GM18861 (cell line): ENCODE data around the gene RCAN2.

Source experiments
- ATAC-seq: cut with Tn5 transposase; IDR thresholded peaks from one replicate; pipeline ENCODE4 v1.9.1; 2021; ENCODE audit not compliant: unreplicated experiment

RCAN2 gene

DNA sequence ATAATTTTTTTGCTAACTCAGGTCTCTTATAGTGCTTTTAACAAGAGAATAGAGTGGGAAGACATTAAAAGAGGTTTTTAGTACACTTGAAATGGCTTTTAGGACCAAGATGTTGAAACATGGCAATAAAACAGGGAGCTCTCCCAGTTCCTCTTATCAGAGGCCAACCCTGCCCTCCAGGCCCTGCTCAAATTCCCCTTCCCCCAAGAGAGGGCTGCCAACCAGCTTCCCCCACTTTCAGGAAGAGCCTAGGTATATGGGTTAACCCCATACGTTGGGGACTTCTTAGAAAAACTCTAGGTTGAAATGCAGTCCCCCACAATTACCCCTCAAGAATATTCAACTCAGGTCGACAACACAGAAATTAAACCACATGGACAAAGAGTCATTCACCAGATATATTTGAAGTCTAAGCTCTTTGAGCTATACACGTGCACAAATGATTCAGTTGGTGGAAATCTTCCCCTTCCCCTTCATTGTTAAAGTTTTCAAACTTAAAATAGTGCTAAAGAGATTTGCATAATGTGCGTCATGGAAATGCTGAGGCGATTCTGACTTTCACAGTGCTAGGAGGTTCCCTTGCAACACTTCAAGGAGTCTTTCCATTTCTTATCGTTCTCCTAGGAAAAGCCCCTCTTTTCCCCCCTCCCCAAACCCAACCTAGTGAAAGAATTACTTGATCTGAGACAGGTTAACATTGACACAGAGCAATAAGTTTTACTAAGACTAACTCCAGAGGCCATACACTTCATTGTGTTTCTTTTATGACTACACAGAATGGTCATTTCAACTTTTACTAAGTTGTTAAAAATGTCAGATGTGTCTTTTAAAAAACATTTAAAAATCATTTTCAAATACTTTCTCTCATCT is 270.7 kb downstream of the RCAN2 start:
- ATAC-seq: peak; percentile 54

DNA sequence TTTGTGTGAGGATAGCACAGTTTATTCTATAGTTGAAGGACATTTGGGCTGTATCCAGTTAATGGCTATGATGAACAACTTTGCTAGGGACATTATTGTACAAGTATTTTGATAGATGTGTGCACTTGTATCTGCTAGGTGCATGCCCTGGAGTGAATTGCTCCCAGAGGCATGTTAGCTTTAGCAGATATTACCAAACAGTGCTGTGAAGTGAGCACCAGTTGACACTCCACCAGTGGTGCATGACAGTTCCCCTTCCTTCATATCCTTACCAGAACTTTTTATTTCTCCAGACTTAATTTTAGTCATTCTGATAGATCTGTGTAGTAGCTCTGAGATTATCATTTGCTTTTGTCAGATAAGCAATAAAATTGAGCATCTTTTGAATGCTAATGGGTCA is 271.6 kb downstream of the RCAN2 start:
- no peak for ATAC-seq

DNA sequence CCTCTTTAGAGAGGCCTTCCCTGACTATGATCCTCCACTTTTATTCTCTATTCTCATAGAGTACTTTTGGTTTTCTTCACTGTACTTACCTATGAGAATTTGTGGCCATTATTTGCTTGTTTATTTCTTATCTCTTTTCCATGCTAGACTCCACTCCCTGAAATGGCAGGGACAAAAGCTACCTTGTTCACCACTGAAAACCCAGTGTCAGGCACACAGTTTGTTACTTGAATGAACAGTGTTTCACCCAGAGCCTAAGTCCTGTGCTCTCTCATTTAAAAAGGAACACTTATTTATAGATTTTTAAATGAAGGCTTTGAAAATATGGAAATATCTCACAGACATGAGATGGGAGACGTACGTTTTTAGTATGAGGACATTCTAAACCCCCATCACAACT is 272.8 kb downstream of the RCAN2 start:
- no peak for ATAC-seq

DNA sequence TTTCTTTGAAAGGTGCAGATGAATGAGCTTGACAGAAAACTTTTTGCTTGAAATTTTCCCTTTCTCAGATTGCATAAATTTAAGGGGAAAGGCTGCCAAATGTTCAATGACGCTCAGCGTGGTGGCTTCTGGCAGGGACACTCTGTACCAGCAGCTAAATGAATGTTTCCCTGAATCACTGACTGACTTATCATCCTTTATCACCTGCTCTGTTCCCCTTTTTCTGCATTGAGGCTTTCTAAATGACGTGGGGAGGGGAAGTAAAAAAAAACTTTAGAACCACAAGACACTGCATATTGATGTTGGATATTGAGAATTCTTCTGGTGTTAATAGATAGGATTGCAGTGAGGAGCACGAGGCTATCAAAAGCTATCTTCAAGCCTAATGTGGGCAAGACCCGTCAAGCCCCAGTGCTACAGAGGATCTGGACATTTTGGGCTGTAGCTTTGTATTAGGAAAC is 273.5 kb downstream of the RCAN2 start:
- ATAC-seq: peak; percentile 66

DNA sequence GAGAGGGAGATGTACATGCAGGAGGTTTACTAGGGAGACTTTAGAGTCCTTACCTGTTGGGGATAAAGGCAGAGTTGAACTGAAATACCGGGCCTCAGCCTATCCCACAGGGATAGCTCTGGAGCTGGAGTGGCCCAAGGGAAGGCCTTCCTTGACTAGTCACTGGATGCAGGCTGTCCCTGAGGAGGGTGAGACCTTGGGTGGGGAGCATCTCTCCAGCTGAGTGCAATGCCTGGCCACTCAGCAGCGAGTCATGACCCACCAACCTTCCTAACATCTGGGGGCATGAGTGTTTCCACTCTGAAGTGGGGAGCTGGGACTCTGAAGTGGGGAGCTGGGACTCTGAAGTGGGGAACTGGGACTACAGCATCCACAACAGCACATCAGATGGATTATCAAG is 274.4 kb downstream of the RCAN2 start:
- no peak for ATAC-seq

DNA sequence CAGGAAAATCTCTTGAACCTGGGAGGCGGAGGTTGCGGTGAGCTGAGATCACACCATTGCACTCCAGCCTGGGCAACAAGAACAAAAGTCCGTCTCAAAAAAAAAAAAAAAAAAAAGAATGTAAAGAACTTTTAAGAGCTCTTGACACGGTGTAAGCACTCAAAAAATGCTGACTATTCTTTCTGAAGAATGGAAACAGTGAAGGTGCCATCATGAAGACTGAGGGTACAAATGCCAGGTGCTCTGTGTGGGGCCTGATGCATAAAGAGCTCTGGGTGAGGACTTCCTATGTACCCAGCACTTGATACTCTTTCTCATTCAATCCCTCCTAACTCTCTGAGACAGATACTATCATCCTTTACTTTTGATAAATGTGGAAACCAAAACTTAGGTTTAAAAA is 275.5 kb downstream of the RCAN2 start:
- ATAC-seq: no peak

DNA sequence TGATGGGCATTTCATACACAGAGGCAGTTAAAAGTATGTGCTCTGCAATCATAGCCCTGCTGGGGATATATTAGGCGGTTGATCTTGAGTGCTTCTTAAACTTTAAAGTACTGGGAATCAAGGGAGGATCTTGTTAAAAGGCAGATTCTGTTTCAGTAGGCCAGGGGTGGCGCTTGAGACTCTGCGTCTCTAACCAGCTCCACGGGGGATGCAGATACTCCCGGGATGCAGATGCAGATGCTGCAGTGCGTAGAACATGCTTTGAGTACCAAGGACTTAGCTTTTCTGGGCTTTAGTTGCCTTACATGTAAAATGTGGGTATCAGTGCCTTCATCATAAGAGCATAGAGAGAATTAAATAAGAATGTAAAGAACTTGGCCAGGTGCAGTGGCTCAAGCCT is 276.0 kb downstream of the RCAN2 start:
- ATAC-seq: no peak

DNA sequence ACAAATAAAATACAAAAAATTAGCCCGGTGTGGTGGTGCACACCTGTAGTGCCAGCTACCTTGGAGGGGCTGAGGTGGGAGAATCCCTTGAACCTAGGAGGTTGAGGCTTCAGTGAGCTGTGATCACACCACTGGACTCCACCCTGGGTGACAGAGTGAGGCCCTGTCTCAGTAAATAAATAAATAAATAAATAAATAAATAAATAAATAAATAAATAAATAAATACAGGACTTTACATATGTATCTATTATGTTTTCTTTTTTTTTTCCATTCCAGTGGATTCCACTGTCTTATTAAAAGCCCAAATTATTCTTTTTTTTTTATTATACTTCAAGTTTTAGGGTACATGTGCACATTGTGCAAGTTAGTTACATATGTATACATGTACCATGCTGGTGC is 279.3 kb downstream of the RCAN2 start:
- ATAC-seq: no peak

DNA sequence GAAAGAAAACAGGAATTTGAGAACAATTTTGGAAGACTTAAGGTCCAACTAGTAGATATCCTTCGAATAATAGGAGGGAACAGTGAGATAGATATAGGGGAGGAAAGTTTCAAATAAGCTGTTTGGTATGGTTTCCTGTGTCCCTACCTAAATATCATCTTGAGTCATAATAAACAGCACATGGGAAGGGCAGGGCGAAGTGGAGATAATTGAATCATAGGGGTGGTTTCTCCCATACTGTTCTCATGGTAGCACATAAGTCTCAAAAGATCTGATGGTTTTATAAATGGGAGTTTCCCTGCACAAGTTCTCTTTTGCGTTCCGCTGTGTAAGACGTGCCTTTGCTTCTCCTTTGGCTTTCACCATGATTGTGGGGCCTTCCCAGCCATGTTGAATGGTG is 281.0 kb downstream of the RCAN2 start:
- ATAC-seq: no peak

DNA sequence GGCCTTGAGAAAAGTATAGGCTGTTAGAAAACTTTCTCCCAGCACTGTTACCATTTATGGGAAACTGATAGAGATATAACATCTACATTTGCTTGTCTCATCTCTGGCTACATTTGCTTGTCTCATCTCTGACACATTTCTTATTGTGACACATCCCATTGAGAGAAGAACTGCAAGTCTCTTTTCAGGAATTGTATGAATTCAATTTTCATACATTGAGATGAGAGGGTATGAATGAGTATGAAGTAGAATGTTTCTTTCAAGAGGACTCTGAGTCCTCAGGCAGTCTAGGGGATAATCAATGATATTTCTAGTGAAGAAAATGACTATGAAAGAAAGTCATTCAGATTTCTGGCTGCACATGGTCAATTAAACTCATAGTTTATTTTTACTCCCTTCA is 282.9 kb downstream of the RCAN2 start:
- ATAC-seq: no peak

DNA sequence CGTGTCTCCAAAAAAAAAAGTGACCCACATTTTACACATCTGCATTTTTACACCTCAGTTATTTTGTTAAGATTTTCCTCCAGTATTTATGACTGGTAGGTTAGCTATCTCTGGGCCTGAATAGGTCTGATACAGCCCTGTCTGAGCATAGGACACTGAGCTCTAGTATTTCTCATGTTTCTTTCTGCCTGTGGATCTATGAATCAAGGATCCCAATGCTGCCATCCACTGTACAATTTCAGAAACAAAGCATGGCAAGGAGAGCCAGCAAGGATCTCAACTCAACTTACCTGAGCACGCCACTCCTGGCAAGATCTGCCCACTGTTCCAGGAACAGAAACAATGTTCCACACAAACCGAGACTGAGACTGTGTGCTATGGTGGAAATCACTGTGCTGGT is 284.1 kb downstream of the RCAN2 start:
- no peak for ATAC-seq

DNA sequence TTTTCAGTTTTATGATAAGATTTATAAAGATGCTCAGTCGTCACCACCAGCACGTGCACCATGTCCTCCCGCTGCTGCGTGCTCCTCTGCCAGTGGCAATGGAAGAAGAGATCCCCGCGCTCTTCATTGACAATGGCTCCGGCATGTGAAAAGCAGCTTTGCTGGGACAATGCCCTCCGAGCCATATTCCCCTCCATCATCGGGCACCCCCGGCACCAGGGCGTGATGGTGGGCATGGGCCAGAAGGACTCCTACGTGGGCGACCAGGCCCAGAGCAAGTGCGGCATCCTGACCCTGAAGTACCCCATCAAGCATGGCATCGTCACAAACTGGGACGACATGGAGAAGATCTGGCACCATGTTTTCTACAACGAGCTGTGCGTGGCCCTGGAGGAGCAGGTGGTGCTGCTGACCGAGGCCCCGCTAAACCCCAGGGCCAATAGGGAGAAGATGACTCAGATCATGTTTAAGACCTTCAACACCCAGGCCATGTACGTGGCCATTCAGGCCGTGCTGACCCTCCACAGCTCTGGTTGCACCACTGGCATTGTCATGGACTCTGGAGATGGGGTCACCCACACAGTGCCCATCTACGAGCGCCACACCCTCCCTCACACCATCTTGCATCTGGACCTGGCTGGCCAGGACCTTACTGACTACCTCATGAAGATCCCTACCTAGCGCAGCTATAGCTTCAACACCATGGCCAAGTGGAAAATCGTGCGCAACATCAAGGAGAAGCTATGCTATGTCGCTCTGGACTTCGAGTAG is 286.2 kb downstream of the RCAN2 start:
- no peak for ATAC-seq

DNA sequence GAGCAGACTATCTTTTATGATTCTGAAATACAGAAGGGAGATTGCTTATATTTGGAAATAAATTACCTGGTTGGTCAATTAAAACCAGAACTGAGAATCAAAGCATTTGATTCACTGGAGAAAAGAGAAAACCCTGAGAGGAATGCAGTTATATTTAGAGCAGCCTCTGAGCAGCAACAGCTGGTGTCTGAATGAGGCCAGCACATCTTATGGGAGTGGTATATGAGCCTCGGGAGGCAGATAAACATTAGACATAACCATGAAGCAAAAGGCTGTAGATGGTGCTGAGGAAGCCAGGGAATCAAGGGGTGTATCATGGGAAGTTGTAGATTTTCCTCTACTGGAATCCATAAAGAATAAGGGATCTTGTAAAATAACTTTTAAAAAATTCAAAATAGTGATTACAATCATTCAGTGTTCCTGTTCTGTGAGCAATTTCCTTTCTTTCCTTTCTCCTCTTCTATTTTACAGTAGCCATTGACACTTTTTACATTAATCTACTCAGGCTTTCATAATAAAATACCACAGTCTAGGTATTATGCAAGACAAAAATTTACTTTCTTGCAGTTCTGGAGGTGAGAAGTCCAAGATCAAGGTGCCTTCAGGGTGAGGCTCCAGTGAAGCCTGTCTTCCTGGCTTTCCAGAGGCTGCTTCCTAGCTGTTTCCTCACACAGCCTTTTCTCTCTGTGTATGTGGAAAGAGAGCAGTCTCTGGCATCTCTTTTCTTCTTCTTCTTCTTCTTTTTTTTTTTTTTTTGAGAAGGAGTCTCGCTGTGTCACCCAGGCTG is 287.7 kb downstream of the RCAN2 start:
- no peak for ATAC-seq

DNA sequence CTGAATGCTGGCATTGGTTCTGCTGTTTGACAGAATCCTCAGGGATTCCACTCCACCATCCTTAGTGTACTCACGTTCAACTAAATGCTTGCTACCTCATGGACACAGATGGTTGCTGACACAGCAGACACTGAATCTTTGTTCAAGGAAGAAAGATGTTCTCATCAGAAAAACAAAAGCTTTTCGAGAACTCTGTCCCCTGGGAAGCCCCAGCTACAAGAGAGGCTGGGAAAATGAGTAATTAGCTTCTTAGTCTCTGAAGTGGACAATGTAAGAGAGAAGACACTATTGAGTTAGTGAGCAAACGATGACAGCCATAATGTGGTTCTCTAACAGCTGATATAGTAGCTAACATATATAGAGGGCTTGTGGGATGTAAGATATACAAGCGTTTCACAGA is 289.5 kb downstream of the RCAN2 start:
- no peak for ATAC-seq

DNA sequence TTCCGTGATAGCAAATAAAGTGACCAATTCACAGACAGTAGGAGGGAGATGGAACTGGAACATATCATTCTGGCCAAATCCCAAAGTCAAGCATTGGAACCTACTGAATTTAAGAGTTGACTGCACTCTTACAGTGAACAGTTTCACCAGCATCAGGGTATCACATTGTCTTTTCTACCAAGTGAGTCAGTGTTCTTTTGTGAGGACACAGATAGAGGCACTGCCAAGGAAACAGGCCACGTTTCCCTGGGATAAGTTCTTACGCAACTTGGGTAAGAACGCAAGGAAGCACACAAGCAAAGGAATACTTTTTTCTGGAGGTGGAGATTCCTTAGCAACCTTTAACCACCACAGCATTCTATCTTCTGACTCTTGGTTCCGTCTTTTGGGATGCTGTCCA is 291.9 kb downstream of the RCAN2 start:
- no peak for ATAC-seq

DNA sequence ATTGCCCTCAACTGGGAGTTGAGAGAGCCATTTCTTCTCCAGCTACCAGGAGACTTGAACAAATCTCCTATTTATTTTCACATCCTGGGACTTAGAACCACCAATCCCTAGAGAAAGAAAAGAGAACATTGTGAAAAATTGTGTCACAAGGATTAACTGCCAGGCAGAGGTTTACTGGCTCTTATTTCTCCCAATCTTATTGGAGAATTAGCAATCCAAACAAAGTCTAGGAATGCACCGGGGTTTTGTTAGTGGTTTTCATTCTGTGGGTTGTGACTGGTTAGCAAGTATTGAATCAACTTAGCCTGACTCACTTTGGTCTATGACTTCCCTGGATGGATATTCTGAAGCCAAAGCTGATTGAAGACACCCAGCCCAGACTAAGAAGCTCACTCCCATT is 299.3 kb downstream of the RCAN2 start:
- ATAC-seq: no peak

DNA sequence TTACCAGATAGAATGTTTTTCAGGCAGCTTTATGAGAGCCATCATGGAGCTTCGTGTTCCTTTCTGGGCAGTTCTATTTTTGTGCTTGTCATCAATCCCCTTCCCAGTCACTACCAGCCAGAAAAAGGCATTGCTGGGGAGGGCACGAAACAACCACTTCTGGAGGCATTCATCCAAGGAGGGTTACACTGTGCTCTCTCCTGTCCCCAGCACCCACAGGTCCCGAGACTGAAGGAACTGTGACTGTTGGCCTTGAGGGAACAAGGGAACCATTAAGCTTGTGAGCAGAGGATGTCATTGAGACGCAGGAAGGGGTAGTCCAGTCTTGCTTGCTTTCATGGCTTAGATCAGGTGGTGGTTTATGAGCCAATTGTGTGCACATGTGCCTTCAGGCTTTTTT is 300.4 kb downstream of the RCAN2 start:
- no peak for ATAC-seq

DNA sequence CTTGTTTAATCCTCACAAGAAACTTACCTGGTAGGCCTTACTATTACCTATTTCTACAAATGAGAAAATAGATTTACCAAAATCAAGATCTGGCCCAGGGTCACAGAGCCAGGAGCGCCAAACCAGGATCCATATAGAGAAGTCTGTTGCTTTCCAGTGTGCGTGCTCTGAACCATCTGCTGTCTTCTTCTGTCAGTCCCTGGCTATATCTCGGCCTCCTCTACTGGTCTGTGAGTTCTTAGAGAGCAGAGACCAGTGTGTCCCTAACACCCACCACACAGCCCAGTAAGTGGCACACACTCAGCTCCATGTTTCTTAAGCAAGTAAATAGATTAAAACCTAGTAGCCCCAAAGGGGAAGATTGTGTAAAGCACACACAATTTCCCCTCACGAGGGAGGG is 301.5 kb downstream of the RCAN2 start:
- no peak for ATAC-seq

DNA sequence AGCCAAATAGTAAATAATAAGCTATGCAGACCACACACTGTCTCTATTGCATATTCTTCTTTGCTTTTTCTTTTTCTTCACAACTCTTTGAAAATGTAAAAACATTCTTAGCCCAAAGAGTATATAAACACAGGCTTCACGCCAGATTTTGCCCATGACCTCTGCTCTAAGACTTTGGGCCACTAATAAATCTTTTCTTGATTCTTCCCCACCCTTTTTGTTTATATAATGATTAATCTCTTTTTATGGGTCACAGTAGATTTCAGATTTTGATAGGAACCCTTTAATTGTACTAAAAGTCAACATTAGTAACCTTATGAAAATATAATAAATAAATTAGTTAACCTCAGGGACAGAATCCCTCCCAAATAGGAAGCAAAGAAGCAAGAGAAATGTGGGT is 304.7 kb downstream of the RCAN2 start:
- no peak for ATAC-seq

DNA sequence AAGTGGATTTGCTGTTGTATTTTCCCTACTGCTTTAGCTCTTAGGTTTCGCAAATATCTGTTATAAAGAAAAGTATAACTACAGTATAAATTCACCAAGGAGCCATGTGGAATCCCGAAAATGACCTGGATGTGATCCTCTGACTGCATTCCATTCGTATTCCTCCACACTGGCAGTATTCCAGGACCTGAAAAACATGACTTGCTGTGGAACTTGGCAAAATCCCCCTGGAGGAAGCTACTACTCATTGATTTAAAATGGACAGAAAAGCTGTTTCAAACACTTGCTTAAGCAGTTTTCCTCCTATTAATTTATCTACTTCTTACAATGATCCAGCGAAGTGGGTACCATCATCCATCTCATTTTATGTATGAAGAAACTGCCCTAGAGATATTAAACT is 307.1 kb downstream of the RCAN2 start:
- ATAC-seq: no peak

DNA sequence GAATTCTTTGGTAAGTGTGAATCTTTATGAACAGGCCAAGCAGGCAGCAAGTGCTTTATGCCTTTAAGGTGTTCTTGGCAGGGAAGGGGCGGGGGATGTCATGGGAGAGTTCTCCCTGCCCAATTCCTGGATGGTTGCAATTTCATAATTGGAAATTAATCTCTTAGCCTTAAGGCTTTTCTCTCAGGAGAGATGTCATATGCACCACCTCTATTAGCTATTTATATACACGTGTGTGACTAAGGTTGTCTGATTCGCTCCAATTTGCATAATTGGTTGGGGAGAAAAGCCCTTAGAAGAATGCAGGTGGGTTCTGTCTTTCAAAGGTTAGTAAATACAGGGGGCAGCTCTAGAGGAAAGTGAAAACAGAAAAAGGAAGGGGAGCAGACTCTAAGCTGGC is 315.3 kb downstream of the RCAN2 start:
- no peak for ATAC-seq

DNA sequence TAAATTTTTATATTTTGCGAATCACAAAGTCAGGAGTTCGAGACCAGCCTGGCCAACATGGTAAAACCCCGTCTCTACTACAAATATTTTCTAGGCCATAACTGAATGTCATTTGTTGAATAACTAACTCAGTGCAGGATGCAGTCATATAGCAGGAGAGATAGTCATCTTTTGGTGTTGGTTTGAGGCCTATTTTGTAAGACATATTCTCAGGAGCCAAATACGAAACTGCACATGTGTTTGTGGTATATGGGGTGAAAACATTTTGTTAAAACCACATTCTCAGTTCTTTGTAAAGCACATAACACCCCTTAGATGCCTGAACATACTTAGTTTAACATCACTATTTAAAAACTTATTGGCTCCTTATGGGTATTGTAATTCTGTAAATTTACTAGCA is 315.8 kb downstream of the RCAN2 start:
- peak; percentile 90 for ATAC-seq
